BJ (cell line): Measurements from ENCODE around the gene EML3. TPM values are rescaled to one million over a fixed set of nuclear protein-coding genes. Genes with fewer than 3 reads are reported as not detected.

ENCODE experiments used
- CTCF ChIA-PET: fragments of 350-600 bp; formaldehyde crosslinking; extraction: SDS; loops from one replicate; lab custom pipeline; 2021; ENCODE audit warnings: antibody characterized with exemption, inconsistent platforms; lab: Yijun Ruan, JAX
- POLR2A ChIA-PET: fragments of 300-600 bp; sonication (Branson Sonifier 250); formaldehyde crosslinking; extraction: SDS; loops from one replicate; lab custom pipeline; 2021; ENCODE audit warnings: antibody characterized with exemption; lab: Charles Lee
- DNase-seq: peaks from one replicate; pipeline ENCODE4 v3.0.0-alpha.2; 2011; ENCODE audit warnings: low read depth
- H3K27me3 ChIP-seq: 2 replicates; pipeline ENCODE4 v1.6.0; 2011; ENCODE audit warnings: low read length; ENCODE audit not compliant: control insufficient read depth, insufficient read depth
- H3K36me3 ChIP-seq: 2 replicates; pipeline ENCODE4 v1.5.1; 2011; ENCODE audit warnings: low read length; ENCODE audit not compliant: control insufficient read depth, insufficient read depth
- H3K4me3 ChIP-seq: 2 replicates; pipeline ENCODE4 v1.5.1; 2011; ENCODE audit warnings: low read depth, mild to moderate bottlenecking, control low read depth, low read length
- CTCF ChIP-seq: IDR thresholded peaks from 2 replicates; pipeline ENCODE4 v1.5.1; 2011; ENCODE audit warnings: low read depth, mild to moderate bottlenecking, control low read depth, inconsistent platforms, low read length, moderate library complexity; ENCODE audit not compliant: insufficient read depth
- polyA plus RNA-seq: library from polyadenylated mRNA; depleted of rRNA; stranded (reverse); fragments of >200 nt; gene quantifications from 2 replicates; pipeline ENCODE4 v1.2.3, GENCODE V29; 2011

The EML3 gene
- polyA plus RNA-seq, 1 experiment, result 26.5 TPM

DNA sequence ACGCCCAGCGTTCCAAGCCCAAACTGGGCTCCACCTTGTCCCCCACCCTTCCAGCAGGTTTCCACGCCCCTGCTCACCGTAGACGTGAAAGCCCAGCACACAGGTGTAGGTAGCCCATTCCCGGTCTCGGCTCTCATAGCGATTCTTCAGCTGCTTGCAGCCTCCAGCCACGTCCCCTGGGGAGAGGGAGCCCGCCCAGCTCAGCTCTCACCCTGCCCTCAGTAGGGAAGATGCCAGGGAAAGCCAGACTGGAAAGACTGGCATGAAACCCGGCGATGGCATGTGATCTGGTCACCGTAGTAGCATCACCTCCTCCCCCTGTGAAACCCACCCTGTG lies 9.5 kb downstream of the EML3 start:
- ChIA-PET CTCF (interaction anchor here (0.8 to 1.4 kb wide), 3 partner anchors 9 to 208 kb away, joined by 3 to 4 read pairs (median 3); no protein-coding TSS in a partner anchor), POLR2A (no interaction called here)
- H3K36me3 ChIP-seq, result peaks cover 9% of the 10 kb centered on the region
- DNase-seq, result no peak
- TF ChIP-seq CTCF, result no peak
- H3K27me3 ChIP-seq, result no peaks in the 10 kb centered on the region
- H3K4me3 ChIP-seq, result no peak overlapping the region

- Histone ChIP-seq H3K4me3 (peak overlapping the region; percentile 96), H3K27me3 (no peaks in the 10 kb centered on the region), H3K36me3 (peaks cover 15% of the 10 kb centered on the region)
- ChIA-PET CTCF (interaction anchor here (0.8 to 1.7 kb wide), 7 partner anchors 9 to 207 kb away, joined by 3 to 12 read pairs (median 5); partner anchors contain the start of gene TUT1), POLR2A (interaction anchor here (0.6 to 1.5 kb wide), 4 partner anchors 9 to 63 kb away, joined by 3 to 16 read pairs (median 5); partner anchors contain the start of genes C11orf98, CSKMT and TUT1)
- no peak for TF ChIP-seq CTCF
- no peak for DNase-seq
Measured at GRCh38 chr11:62602141-62603071, 10.2 kb downstream of the EML3 start.

DNA sequence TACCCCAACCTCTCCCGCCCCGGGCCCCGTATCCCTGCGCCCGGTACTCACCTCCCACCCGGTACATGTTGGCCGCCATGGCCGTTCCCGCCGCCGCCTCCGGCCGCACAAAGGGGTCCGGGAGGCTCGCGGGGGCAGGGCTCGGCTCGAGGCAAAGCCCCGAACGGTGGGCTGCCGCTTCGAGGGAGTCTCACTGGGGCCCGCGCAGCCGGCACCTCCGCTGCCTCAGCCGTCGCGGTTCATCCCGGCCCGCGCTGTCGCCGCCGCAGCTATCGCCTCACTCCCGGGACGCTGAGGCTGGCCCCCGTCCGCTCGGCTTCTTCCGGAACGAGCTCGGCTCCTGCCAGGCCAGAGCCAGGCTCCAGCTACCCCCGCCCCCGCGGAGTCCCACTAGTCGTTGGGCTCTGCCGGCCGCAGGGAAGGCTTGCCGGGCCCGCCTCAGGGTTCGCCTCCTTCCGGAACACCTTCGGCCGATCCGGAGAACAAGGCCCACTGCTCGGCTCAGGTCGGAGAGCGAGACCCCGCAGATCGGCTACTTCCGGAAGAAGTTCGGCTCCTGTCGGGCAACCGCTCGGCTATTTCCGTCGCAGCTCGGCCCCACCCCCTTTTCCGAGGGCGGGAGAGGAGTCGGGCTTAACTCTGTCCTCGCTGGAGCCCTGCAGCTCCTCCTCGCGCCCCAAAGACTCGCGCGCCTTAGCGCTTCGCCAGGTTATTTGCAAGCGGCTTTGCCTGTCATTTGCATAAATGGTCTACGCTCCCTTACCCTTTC lies 11.0 kb downstream of the EML3 start, which contains the start of gene MTA2:
TSS of gene MTA2 (minus strand) at position 494 of the 769 bp plus-strand sequence. CDS start at position 79, 415 bp downstream.
- DNase-seq, result peak; percentile 85
- ChIA-PET CTCF (interaction anchor here (0.6 to 1.7 kb wide), 6 partner anchors 10 to 206 kb away, joined by 3 to 12 read pairs (median 6); partner anchors contain the start of gene TUT1), POLR2A (interaction anchor here (0.6 to 1.5 kb wide), 5 partner anchors 10 to 126 kb away, joined by 3 to 16 read pairs (median 5); partner anchors contain the start of genes C11orf98, CSKMT, HNRNPUL2 and TTC9C)
- H3K27me3 ChIP-seq, result no peaks in the 10 kb centered on the region
- peaks cover 18% of the 10 kb centered on the region for H3K36me3 ChIP-seq
- TF ChIP-seq CTCF, result no peak
- peak within 1 kb of the TSS; percentile 96 for H3K4me3 ChIP-seq

DNA sequence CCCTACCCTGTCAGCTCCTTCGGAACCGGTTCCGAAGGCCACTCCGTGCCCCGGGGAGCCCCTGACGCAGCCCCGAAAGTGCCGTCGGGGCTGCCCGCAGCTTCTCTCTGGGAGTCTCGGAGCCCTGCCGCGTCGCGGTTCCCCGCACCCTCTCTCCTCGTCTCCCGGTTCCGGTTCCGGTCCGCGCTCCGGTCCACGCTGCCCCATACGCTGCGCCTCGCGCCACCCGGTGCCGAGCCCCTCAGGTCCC lies 11.5 kb downstream of the EML3 start:
- DNase-seq, result no peak

More for the DNA sequence above, 11.5 kb downstream of the EML3 start:
- POLR2A ChIA-PET, result interaction anchor here (1.0 to 1.5 kb wide), 2 partner anchors 10 kb away, joined by 3 to 16 read pairs; partner anchors contain the start of gene TUT1
- H3K27me3 ChIP-seq, result no peaks in the 10 kb centered on the region
- peak overlapping the region; percentile 96 for H3K4me3 ChIP-seq
- CTCF ChIA-PET, result interaction anchor here (0.6 to 1.7 kb wide), 6 partner anchors 9 to 206 kb away, joined by 3 to 12 read pairs (median 6); partner anchors contain the start of gene TUT1
- no peak for TF ChIP-seq CTCF
- H3K36me3 ChIP-seq, result peaks cover 22% of the 10 kb centered on the region
